Placental pericyte (primary cell): Measurements from ENCODE around the gene UTP20. TPM values are rescaled to one million over a fixed set of nuclear protein-coding genes. Genes with fewer than 3 reads are reported as not detected.

ENCODE experiments used
- small RNA-seq: library from RNA; depleted of rRNA; stranded (forward); fragments of <200 nt; gene quantifications from one replicate; pipeline ENCODE3, GENCODE V24; 2012; ENCODE audit warnings: low replicate concordance
- total RNA-seq: library from RNA; depleted of rRNA; stranded (reverse); fragments of >200 nt; gene quantifications from 2 replicates; pipeline ENCODE4 v1.2.3, GENCODE V29; 2012

UTP20 gene
- total RNA-seq: 12.5 and 40.9 TPM in 2 replicates

DNA sequence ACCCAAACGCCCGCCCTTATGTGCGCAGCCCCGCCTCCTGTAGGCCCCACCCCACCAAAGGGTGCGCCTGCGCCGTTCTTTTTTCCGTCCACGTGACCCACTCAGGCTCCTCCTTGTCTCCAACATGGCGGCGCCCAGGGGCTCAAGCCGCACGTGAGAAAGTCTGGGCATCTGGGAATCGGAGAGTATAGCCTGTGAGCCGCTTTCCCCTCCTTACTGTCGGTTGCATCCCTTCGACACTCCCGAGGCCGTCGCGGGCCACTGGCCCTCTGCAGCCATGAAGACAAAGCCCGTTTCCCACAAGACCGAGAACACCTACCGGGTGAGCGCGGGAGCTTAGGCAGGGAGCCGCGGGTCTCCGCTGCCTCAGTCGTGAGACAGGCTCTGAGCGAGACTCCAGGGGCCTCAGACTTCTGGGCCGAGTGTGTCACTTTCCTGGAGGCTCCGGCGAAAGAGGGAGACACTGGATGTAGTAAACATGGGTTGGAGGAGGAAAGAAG is at the start of gene UTP20:
UTP20 (plus strand) TSS at position 100 of the 500 bp plus-strand sequence; CDS start at position 278, 178 bp downstream.

GRCh38 chr12:101407436-101408345 is 127.8 kb downstream of the UTP20 start, which contains the start of gene ARL1:
ARL1 (minus strand) TSS chr12:101407772; CDS start chr12:101407645, 127 bp downstream.

Small RNAs within 50 kb of the gene (small RNA-seq; reads per million reads assigned to genes)
- not detected for gene RNU6-1068P
- gene RPS27P23: not detected

Other genes with a start within 250 kb of the UTP20 start
- not detected in 2 replicates for gene SLC5A8, start 69.9 kb upstream of the UTP20 start, total RNA-seq
- 67.3 and 115 TPM in 2 replicates for gene ARL1, start 127.7 kb downstream of the UTP20 start, total RNA-seq
- not detected in 2 replicates for gene SPIC, start 195.2 kb downstream of the UTP20 start, total RNA-seq